HL-60 (cell line): Measurements from ENCODE around the gene TAF1B.

Source experiments
- CTCF ChIP-seq: IDR thresholded peaks from one replicate; pipeline ENCODE4 v1.5.1; 2011; ENCODE audit warnings: low read length, control low read depth, inconsistent platforms; ENCODE audit not compliant: insufficient read depth
- GABPA ChIP-seq: IDR thresholded peaks from 2 replicates; pipeline ENCODE4 v1.6.1; 2012; ENCODE audit warnings: low read depth
- POLR2AphosphoS5 ChIP-seq: IDR thresholded peaks from 2 replicates; pipeline ENCODE4 v1.6.1; 2012; ENCODE audit warnings: low read depth
- SPI1 ChIP-seq: IDR thresholded peaks from 2 replicates; pipeline ENCODE4 v1.6.1; 2012; ENCODE audit warnings: low read depth, mild to moderate bottlenecking, borderline replicate concordance
- TF ChIP-seq, protein P1 (sequence below): IDR thresholded peaks from 2 replicates; pipeline ENCODE4 v1.6.1; 2012; ENCODE audit warnings: low read depth; ENCODE audit not compliant: insufficient replicate concordance

DNA sequence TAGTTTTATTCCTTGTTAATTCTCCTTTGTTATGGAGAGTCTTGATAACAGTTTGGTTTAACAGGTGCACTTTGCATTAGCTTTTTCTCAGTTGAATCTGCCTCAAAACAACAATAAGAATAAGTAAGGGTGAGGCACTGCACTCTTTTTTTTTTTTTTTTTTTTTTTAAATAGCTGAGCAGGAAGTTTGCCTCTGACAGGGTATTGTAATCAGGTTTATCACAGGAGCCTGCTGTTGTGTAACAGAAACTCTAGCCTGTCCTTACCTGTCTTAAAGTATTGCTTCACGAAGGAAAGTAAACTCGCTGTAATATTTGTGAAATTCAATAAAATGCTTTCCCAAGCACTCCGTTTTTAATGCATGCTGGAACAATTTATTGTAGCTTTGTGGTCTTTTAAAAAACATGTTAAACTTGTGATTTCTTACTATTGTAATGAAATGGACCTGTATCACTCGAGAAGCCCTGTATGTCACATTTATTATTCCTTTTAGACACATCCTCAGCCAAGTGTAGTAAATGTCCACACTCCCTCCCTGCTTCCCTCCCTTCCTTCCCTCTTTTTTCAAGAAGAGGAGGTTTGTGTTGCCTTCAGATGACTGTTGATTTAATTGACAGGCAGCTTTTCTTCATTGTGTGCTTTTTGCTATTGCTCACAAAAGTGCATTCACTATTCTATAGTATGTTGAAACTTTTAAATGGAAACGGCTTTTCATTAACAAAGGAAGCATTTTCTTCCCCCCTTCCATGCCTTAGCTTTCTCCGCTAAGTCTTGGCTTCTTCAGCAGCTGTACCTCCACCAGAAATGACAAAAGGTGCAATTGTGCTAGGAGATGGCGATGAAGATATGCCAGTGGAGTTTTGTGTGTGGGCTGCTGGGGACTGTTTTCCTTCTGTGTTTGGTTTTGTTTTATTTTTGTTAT, 52.7 kb downstream of the TAF1B start:
- TF ChIP-seq CTCF (no peak), POLR2AphosphoS5 (no peak), GABPA (no peak), SPI1 (no peak)
- TF ChIP-seq, protein P1, sequence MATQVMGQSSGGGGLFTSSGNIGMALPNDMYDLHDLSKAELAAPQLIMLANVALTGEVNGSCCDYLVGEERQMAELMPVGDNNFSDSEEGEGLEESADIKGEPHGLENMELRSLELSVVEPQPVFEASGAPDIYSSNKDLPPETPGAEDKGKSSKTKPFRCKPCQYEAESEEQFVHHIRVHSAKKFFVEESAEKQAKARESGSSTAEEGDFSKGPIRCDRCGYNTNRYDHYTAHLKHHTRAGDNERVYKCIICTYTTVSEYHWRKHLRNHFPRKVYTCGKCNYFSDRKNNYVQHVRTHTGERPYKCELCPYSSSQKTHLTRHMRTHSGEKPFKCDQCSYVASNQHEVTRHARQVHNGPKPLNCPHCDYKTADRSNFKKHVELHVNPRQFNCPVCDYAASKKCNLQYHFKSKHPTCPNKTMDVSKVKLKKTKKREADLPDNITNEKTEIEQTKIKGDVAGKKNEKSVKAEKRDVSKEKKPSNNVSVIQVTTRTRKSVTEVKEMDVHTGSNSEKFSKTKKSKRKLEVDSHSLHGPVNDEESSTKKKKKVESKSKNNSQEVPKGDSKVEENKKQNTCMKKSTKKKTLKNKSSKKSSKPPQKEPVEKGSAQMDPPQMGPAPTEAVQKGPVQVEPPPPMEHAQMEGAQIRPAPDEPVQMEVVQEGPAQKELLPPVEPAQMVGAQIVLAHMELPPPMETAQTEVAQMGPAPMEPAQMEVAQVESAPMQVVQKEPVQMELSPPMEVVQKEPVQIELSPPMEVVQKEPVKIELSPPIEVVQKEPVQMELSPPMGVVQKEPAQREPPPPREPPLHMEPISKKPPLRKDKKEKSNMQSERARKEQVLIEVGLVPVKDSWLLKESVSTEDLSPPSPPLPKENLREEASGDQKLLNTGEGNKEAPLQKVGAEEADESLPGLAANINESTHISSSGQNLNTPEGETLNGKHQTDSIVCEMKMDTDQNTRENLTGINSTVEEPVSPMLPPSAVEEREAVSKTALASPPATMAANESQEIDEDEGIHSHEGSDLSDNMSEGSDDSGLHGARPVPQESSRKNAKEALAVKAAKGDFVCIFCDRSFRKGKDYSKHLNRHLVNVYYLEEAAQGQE, result no peak
